A375 (cell line): ENCODE data around the gene IL22. TPM values are rescaled to one million over a fixed set of nuclear protein-coding genes. Genes with fewer than 3 reads are reported as not detected.

Source experiments
- total RNA-seq: library from RNA; depleted of rRNA; stranded (reverse); fragments of >200 nt; shearing (Covaris generic); gene quantifications from 2 replicates; pipeline ENCODE4 v1.2.3, GENCODE V29; 2014; rRNA removed

Gene IL22
- total RNA-seq: not detected in 2 replicates

GRCh38 chr12:68253504-68253903, at the start of gene IL22:
IL22 (minus strand) TSS chr12:68253604; CDS start chr12:68253448, 156 bp downstream.

DNA sequence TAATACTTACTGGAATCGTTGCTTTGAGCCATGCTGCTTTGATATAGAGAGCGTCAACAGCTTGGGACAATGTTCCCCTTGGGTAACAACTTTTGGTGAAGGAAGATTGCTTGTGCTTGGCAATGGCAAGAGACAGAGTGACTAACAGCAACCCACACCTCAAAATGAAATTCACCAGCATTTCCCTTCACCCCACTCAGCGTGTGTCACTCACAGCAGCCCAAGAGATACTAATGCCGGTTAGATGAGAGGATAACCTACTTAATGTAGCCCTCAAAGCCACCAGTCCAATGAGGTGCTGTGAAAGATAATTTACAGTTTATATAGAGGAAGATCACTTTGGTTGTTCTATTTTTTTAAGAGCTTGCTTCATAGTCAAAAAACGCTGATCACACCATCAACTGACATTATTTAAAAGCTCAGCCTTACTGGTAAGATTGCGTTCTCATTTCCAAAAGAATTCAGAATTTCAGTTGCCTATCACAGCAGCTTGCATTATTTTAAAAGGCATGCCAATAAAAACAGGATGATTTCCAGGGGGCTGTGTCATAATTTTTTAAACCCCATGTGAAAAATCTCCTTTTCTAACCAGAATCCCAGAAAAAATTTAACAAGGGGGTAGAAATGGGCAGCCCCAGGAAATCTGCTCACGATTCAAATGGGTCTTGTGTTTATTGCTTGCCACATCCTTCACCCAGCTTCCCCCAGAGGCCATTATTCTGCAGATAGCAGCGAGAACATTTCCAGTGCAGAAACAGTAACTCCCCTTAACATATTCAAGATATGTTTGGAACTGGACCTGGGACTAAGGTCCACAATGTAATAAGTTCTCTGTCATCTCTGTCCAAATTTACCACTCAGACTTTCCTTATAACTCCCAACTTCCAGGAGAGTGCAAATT, 27.6 kb downstream of the IL22 start, which contains the start of gene IL26:
TSS of gene IL26 (minus strand) at position 235 of the 901 bp plus-strand sequence. CDS start at position 181, 54 bp downstream.

Other genes with a start within 250 kb of the IL22 start
- gene IFNG, start 93.9 kb downstream of the IL22 start, total RNA-seq: not detected in 2 replicates
- not detected in 2 replicates for gene IL26, start 27.8 kb downstream of the IL22 start, total RNA-seq
- gene MDM1, start 78.8 kb upstream of the IL22 start, total RNA-seq: 6.5 and 8.5 TPM in 2 replicates